Liver (tissue), 9 donors: Measurements from ENCODE around the gene ATXN10. TPM values are rescaled to one million over a fixed set of nuclear protein-coding genes. Genes with fewer than 3 reads are reported as not detected.

ENCODE experiments used
- DNase-seq: peaks from one replicate; pipeline ENCODE4 v3.0.0-alpha.2; 2017; ENCODE audit warnings: low spot score
- H3K27ac ChIP-seq, 2 donors: one replicate each; pipeline ENCODE4 v1.7.0; 2013; ENCODE audit warnings: inconsistent platforms in 2 of 2, low read length in 2 of 2, control low read depth in 1 of 2, low read depth in 1 of 2, mild to moderate bottlenecking in 1 of 2
- H3K27me3 ChIP-seq, 4 donors: one replicate each; pipeline versions ENCODE4 v1.6.1 to v1.7.0; 2013; ENCODE audit warnings: low read length in 3 of 4, inconsistent platforms in 1 of 4, mild to moderate bottlenecking in 1 of 4, moderate library complexity in 1 of 4; ENCODE audit not compliant: control insufficient read depth in 4 of 4, insufficient read depth in 4 of 4
- H3K36me3 ChIP-seq, 4 donors: one replicate each; pipeline versions ENCODE4 v1.6.1 to v1.7.0; 2013; ENCODE audit warnings: low read length in 3 of 4, mild to moderate bottlenecking in 3 of 4, low read depth in 1 of 4, moderate library complexity in 1 of 4; ENCODE audit not compliant: control insufficient read depth in 4 of 4, insufficient read depth in 3 of 4
- H3K4me1 ChIP-seq, 4 donors: one replicate each; pipeline versions ENCODE4 v1.6.1 to v1.7.0; 2013; ENCODE audit warnings: low read length in 3 of 4, mild to moderate bottlenecking in 3 of 4, moderate library complexity in 1 of 4; ENCODE audit not compliant: control insufficient read depth in 4 of 4, insufficient read depth in 4 of 4
- H3K4me3 ChIP-seq, 3 donors: one replicate each; pipeline versions ENCODE4 v1.6.1 to v1.7.0; 2013; ENCODE audit warnings: low read length in 3 of 3, control low read depth in 1 of 3, low read depth in 1 of 3, mild to moderate bottlenecking in 1 of 3
- H3K9ac ChIP-seq, 2 donors: one replicate each; pipeline ENCODE4 v1.7.0; 2013; ENCODE audit warnings: low read length in 2 of 2, mild to moderate bottlenecking in 2 of 2, moderate library complexity in 2 of 2, control low read depth in 1 of 2, low read depth in 1 of 2
- H3K9me3 ChIP-seq, 4 donors: one replicate each; pipeline versions ENCODE4 v1.6.1 to v1.7.0; 2013; ENCODE audit warnings: low read length in 3 of 4; ENCODE audit not compliant: control insufficient read depth in 4 of 4
- FOXA1 ChIP-seq: IDR thresholded peaks from 2 replicates; pipeline ENCODE4 v1.6.1; 2016; ENCODE audit warnings: antibody characterized with exemption
- FOXA2 ChIP-seq: IDR thresholded peaks from 2 replicates; pipeline ENCODE4 v1.6.1; 2016; ENCODE audit warnings: antibody characterized with exemption
- GABPA ChIP-seq, 2 donors: IDR thresholded peaks in 1 of 2; conservative IDR thresholded peaks in 1 of 2; 2 replicates each; pipeline ENCODE4 v1.6.1; 2016; ENCODE audit warnings: antibody characterized with exemption in 2 of 2, mild to moderate bottlenecking in 1 of 2, moderate library complexity in 1 of 2
- HNF4A ChIP-seq, 2 donors: conservative IDR thresholded peaks; 2 replicates each; pipeline ENCODE4 v1.6.1; 2016; ENCODE audit warnings: antibody characterized with exemption in 2 of 2, mild to moderate bottlenecking in 2 of 2
- HNF4G ChIP-seq: IDR thresholded peaks from 2 replicates; pipeline ENCODE4 v1.6.1; 2016; ENCODE audit warnings: antibody characterized with exemption
- JUND ChIP-seq, 2 donors: IDR thresholded peaks; 2 replicates each; pipeline ENCODE4 v1.6.1; 2016; ENCODE audit warnings: antibody characterized with exemption in 2 of 2
- NR2F2 ChIP-seq: IDR thresholded peaks from 2 replicates; pipeline ENCODE4 v1.6.1; 2016; ENCODE audit warnings: antibody characterized with exemption
- RAD21 ChIP-seq, 2 donors: IDR thresholded peaks; 2 replicates each; pipeline ENCODE4 v1.6.1; 2016; ENCODE audit warnings: antibody characterized with exemption in 2 of 2, mild to moderate bottlenecking in 2 of 2
- REST ChIP-seq: IDR thresholded peaks from 2 replicates; pipeline ENCODE4 v1.6.1; 2016; ENCODE audit warnings: antibody characterized with exemption, mild to moderate bottlenecking
- RXRA ChIP-seq, 2 donors: IDR thresholded peaks; 2 replicates each; pipeline ENCODE4 v1.6.1; 2017 to 2018; ENCODE audit warnings: antibody characterized with exemption in 2 of 2, mild to moderate bottlenecking in 1 of 2
- SP1 ChIP-seq: IDR thresholded peaks from 2 replicates; pipeline ENCODE4 v1.6.1; 2018; ENCODE audit warnings: antibody characterized with exemption, mild to moderate bottlenecking
- TAF1 ChIP-seq: conservative IDR thresholded peaks from 2 replicates; pipeline ENCODE4 v1.6.1; 2016; ENCODE audit warnings: antibody characterized with exemption, mild to moderate bottlenecking
- ZBTB33 ChIP-seq: IDR thresholded peaks from 2 replicates; pipeline ENCODE4 v1.6.1; 2016; ENCODE audit warnings: antibody characterized with exemption
- WGBS: extraction: QIAGEN DNeasy Blood & Tissue Kit; methylation state at CpG from one replicate; pipeline ENCODE4 v1.1.7; 2013; 5-methylcytosine and 5-hydroxymethylcytosine counted together
- polyA plus RNA-seq, 2 donors: library from polyadenylated mRNA; stranded (reverse) in 1 of 2; unstranded in 1 of 2; fragments of 200-250 nt in 1 of 2; fragments of >200 nt in 1 of 2; fragmentation: Nextera tagmentation in 1 of 2; extraction: Ambion mirVana in 1 of 2; gene quantifications; one replicate each; pipeline versions ENCODE4 v1.2.1 to v1.2.3, GENCODE V29; 2013 to 2015
- total RNA-seq, 2 donors: library from RNA; depleted of rRNA; stranded (reverse); fragments of >200 nt; gene quantifications; one replicate each; pipeline ENCODE4 v1.2.3, GENCODE V29; 2014
- TF ChIP-seq, protein P1 (sequence below): fragments of 150-350 bp; IDR thresholded peaks from 2 replicates; pipeline ENCODE4 v1.5.1; 2017; ENCODE audit warnings: improper control_type of control experiment, low read depth, low read length; ENCODE audit not compliant: missing input control
- TF ChIP-seq, protein P2 (sequence below): IDR thresholded peaks from 2 replicates; pipeline ENCODE4 v1.6.1; 2016; ENCODE audit warnings: antibody characterized with exemption
- TF ChIP-seq, protein P3 (sequence below): IDR thresholded peaks from 2 replicates; pipeline ENCODE4 v1.6.1; 2016; ENCODE audit warnings: antibody characterized with exemption
- donor health status: healthy.
- donor health status: healthy.
- donor health status: healthy.
- donor health status: healthy.
- donor health status: healthy.

The ATXN10 gene
- total and polyA plus RNA-seq, 4 donors: 34.9 to 100 (median 69.7) TPM

GRCh38 chr22:45790401-45790800 lies 118.8 kb downstream of the ATXN10 start:
- Histone ChIP-seq H3K27ac (no peak overlapping the region), H3K9me3 (peaks cover 0 to 3% (median 1%) of the 10 kb centered on the region in 4 donors), H3K4me1 (peaks cover 0 to 7% (median 3%) of the 10 kb centered on the region in 4 donors), H3K27me3 (no peaks in the 10 kb centered on the region), H3K36me3 (peaks cover 0 to 6% (median 3%) of the 10 kb centered on the region in 4 donors), H3K9ac (no peak overlapping the region), H3K4me3 (no peak overlapping the region)
- TF ChIP-seq, protein P1, sequence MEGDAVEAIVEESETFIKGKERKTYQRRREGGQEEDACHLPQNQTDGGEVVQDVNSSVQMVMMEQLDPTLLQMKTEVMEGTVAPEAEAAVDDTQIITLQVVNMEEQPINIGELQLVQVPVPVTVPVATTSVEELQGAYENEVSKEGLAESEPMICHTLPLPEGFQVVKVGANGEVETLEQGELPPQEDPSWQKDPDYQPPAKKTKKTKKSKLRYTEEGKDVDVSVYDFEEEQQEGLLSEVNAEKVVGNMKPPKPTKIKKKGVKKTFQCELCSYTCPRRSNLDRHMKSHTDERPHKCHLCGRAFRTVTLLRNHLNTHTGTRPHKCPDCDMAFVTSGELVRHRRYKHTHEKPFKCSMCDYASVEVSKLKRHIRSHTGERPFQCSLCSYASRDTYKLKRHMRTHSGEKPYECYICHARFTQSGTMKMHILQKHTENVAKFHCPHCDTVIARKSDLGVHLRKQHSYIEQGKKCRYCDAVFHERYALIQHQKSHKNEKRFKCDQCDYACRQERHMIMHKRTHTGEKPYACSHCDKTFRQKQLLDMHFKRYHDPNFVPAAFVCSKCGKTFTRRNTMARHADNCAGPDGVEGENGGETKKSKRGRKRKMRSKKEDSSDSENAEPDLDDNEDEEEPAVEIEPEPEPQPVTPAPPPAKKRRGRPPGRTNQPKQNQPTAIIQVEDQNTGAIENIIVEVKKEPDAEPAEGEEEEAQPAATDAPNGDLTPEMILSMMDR: no peak
- TF ChIP-seq RAD21 (IDR thresholded peaks at IDR 0.05): no peak
- TF ChIP-seq ZBTB33: no peak
- TF ChIP-seq FOXA2: no peak
- TF ChIP-seq HNF4A (conservative IDR thresholded peaks at IDR 0.05): no peak
- no peak for TF ChIP-seq REST
- no peak for TF ChIP-seq JUND (IDR thresholded peaks at IDR 0.05)
- no peak for TF ChIP-seq GABPA (IDR thresholded peaks at IDR 0.05 in 1 of 2, conservative IDR thresholded peaks at IDR 0.05 in 1 of 2)
- TF ChIP-seq HNF4G: no peak
- TF ChIP-seq RXRA (IDR thresholded peaks at IDR 0.05): no peak
- DNase-seq: no peak
- WGBS: 98% methylated on average over 1 of the region's 1 CpG

GRCh38 chr22:45793161-45793560 lies 121.5 kb downstream of the ATXN10 start:
- DNase-seq: no peak
- Histone ChIP-seq H3K27ac (no peak overlapping the region), H3K9me3 (peaks cover 2 to 7% (median 5%) of the 10 kb centered on the region in 4 donors), H3K36me3 (peaks cover 0 to 9% (median 5%) of the 10 kb centered on the region in 4 donors), H3K4me3 (no peak overlapping the region), H3K27me3 (no peaks in the 10 kb centered on the region), H3K9ac (no peak overlapping the region), H3K4me1 (no peaks in the 10 kb centered on the region)
- 97% methylated on average over 3 of the region's 3 CpGs for WGBS
- no peak for TF ChIP-seq GABPA (IDR thresholded peaks at IDR 0.05 in 1 of 2, conservative IDR thresholded peaks at IDR 0.05 in 1 of 2)
- TF ChIP-seq ZBTB33: no peak
- TF ChIP-seq TAF1: no peak
- no peak for TF ChIP-seq RAD21 (IDR thresholded peaks at IDR 0.05)
- TF ChIP-seq, protein P2, sequence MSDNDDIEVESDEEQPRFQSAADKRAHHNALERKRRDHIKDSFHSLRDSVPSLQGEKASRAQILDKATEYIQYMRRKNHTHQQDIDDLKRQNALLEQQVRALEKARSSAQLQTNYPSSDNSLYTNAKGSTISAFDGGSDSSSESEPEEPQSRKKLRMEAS: no peak
- TF ChIP-seq FOXA1: no peak
- TF ChIP-seq, protein P3, sequence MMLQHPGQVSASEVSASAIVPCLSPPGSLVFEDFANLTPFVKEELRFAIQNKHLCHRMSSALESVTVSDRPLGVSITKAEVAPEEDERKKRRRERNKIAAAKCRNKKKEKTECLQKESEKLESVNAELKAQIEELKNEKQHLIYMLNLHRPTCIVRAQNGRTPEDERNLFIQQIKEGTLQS: no peak
- no peak for TF ChIP-seq NR2F2
- TF ChIP-seq RXRA (IDR thresholded peaks at IDR 0.05): no peak
- no peak for TF ChIP-seq HNF4A (conservative IDR thresholded peaks at IDR 0.05)
- TF ChIP-seq, protein P1: no peak
- no peak for TF ChIP-seq FOXA2
- TF ChIP-seq JUND (IDR thresholded peaks at IDR 0.05): no peak
- TF ChIP-seq SP1: no peak
